ENCODE measurements around the gene HPSE2.

HPSE2 gene

GRCh38 chr10:98446151-98446660 is 789.4 kb downstream of the HPSE2 start:
- Histone ChIP-seq H3K27me3 (replicated peaks) (no peaks in the 10 kb centered on the region), H3K36me3 (replicated peaks) (peaks cover 8% of the 10 kb centered on the region), H3K27ac (peak overlapping the region; percentile 64), H3K4me3 (ENCODE audit: low read depth, low read length) (peak overlapping the region; percentile 84)
- in situ Hi-C loops (cut with HindIII; ENCODE audit: low pct_ligation_motif_present, low sequenced_read_pairs) = no loop called here
- no peak for DNase-seq
- peak; percentile 1 for TF ChIP-seq CTCF (IDR thresholded peaks at IDR 0.05; ENCODE audit: low read depth, low read length, missing control alignments)

GRCh38 chr10:98445200-98445812 is 790.3 kb downstream of the HPSE2 start:
- DNase-seq = no peak
- in situ Hi-C loops (cut with HindIII; ENCODE audit: low pct_ligation_motif_present, low sequenced_read_pairs) = no loop called here
- no peak for TF ChIP-seq CTCF (IDR thresholded peaks at IDR 0.05; ENCODE audit: low read depth, low read length, missing control alignments)
- Histone ChIP-seq H3K36me3 (replicated peaks) (peaks cover 8% of the 10 kb centered on the region), H3K27me3 (replicated peaks) (no peaks in the 10 kb centered on the region), H3K27ac (no peak overlapping the region), H3K4me3 (ENCODE audit: low read depth, low read length) (peak overlapping the region; percentile 84)

- Histone ChIP-seq H3K4me3 (ENCODE audit: low read depth, low read length) (no peak overlapping the region), H3K27ac (no peak overlapping the region), H3K36me3 (replicated peaks) (peaks cover 8% of the 10 kb centered on the region), H3K27me3 (replicated peaks) (no peaks in the 10 kb centered on the region)
- in situ Hi-C loops (cut with HindIII; ENCODE audit: low pct_ligation_motif_present, low sequenced_read_pairs) = no loop called here
- no peak for TF ChIP-seq CTCF (IDR thresholded peaks at IDR 0.05; ENCODE audit: low read depth, low read length, missing control alignments)
- DNase-seq = no peak
These were observed 791.2 kb downstream of the HPSE2 start for GRCh38 chr10:98444314-98445006.

GRCh38 chr10:98438715-98439114 is 796.9 kb downstream of the HPSE2 start:
- H3K36me3 ChIP-seq (replicated peaks) = peaks cover 15% of the 10 kb centered on the region
- in situ Hi-C loops (cut with HindIII; ENCODE audit: low pct_ligation_motif_present, low sequenced_read_pairs) = no loop called here
- H3K4me3 ChIP-seq (ENCODE audit: low read depth, low read length) = no peak overlapping the region
- no peak for DNase-seq
- no peak for TF ChIP-seq CTCF (IDR thresholded peaks at IDR 0.05; ENCODE audit: low read depth, low read length, missing control alignments)
- no peaks in the 10 kb centered on the region for H3K27me3 ChIP-seq (replicated peaks)
- no peak overlapping the region for H3K27ac ChIP-seq

GRCh38 chr10:98436704-98437103 is 798.9 kb downstream of the HPSE2 start:
- no peak for DNase-seq
- TF ChIP-seq CTCF (IDR thresholded peaks at IDR 0.05; ENCODE audit: low read depth, low read length, missing control alignments) = no peak
- Histone ChIP-seq H3K27ac (no peak overlapping the region), H3K27me3 (replicated peaks) (no peaks in the 10 kb centered on the region), H3K4me3 (ENCODE audit: low read depth, low read length) (no peak overlapping the region), H3K36me3 (replicated peaks) (peaks cover 20% of the 10 kb centered on the region)
- in situ Hi-C loops (cut with HindIII; ENCODE audit: low pct_ligation_motif_present, low sequenced_read_pairs) = no loop called here
